OCI-LY1 (cell line): ENCODE data around the gene SNHG17.
"Not testable (repeated sequence)": the region's sequence is repeated elsewhere in the genome, so short reads cannot be mapped to it uniquely, and the experiment has no call there.

ENCODE experiments used
- H2AFZ ChIP-seq: fragments of 200-600 bp; sonication (generic), shearing (Covaris generic); 2 replicates; pipeline ENCODE4 v1.6.0; 2014; ENCODE audit warnings: antibody characterized with exemption, mild to moderate bottlenecking, low read length
- H3F3A ChIP-seq: fragments of 200-600 bp; sonication (generic), shearing (Covaris generic); 2 replicates; pipeline ENCODE4 v1.6.0; 2014; ENCODE audit warnings: mild to moderate bottlenecking, antibody characterized with exemption, low read length, moderate library complexity; ENCODE audit not compliant: insufficient read depth
- H3K27ac ChIP-seq: fragments of 200-600 bp; sonication (generic); 2 replicates; pipeline ENCODE4 v1.5.1; 2014; ENCODE audit warnings: low read length, mixed run types, mild to moderate bottlenecking, low read depth; ENCODE audit not compliant: poor library complexity, severe bottlenecking
- H3K27me3 ChIP-seq: fragments of 200-600 bp; sonication (generic); 2 replicates; pipeline ENCODE4 v1.6.0; 2014; ENCODE audit warnings: antibody characterized with exemption, mild to moderate bottlenecking, low read length, moderate library complexity; ENCODE audit not compliant: insufficient read depth
- H3K36me3 ChIP-seq: fragments of 200-600 bp; sonication (generic); 2 replicates; pipeline ENCODE4 v1.6.1; 2014; ENCODE audit warnings: mild to moderate bottlenecking, antibody characterized with exemption, low read length, moderate library complexity, mixed read lengths; ENCODE audit not compliant: insufficient read depth
- H3K4me1 ChIP-seq: fragments of 200-600 bp; sonication (generic); 2 replicates; pipeline ENCODE4 v1.5.1; 2014; ENCODE audit warnings: mild to moderate bottlenecking, low read length, moderate library complexity; ENCODE audit not compliant: insufficient read depth, severe bottlenecking
- H3K4me2 ChIP-seq: fragments of 200-600 bp; sonication (generic), shearing (Covaris generic); 2 replicates; pipeline ENCODE4 v1.6.1; 2014; ENCODE audit warnings: low read length
- H3K4me3 ChIP-seq: fragments of 200-600 bp; sonication (generic); 2 replicates; pipeline ENCODE4 v1.5.1; 2014; ENCODE audit warnings: low read length, low read depth, mild to moderate bottlenecking, mixed read lengths; ENCODE audit not compliant: poor library complexity, severe bottlenecking
- H3K79me2 ChIP-seq: fragments of 200-600 bp; shearing (Covaris generic); 2 replicates; pipeline ENCODE4 v1.6.1; 2016; ENCODE audit warnings: mixed run types, low read length, mixed read lengths; ENCODE audit not compliant: insufficient read depth
- H3K9ac ChIP-seq: fragments of 200-600 bp; sonication (generic), shearing (Covaris generic); 2 replicates; pipeline ENCODE4 v1.6.1; 2014; ENCODE audit warnings: mild to moderate bottlenecking, low read length, mixed read lengths
- H3K9me2 ChIP-seq: fragments of 200-600 bp; sonication (generic), shearing (Covaris generic); 2 replicates; pipeline ENCODE4 v1.6.1; 2014; ENCODE audit warnings: low read depth, mild to moderate bottlenecking, low read length, mixed read lengths
- H3K9me3 ChIP-seq: fragments of 200-600 bp; shearing (Covaris generic); 2 replicates; pipeline ENCODE4 v1.6.1; 2014; ENCODE audit warnings: low read length, mixed read lengths
- H4K20me1 ChIP-seq: fragments of 200-600 bp; sonication (generic), shearing (Covaris generic); 2 replicates; pipeline ENCODE4 v1.6.0; 2016; ENCODE audit warnings: mild to moderate bottlenecking, low read length; ENCODE audit not compliant: insufficient read depth
- EZH2 ChIP-seq: fragments of 200-600 bp; sonication (generic), shearing (Covaris generic); IDR thresholded peaks from 2 replicates; pipeline ENCODE4 v1.8.0; 2017; ENCODE audit warnings: borderline replicate concordance, mixed run types, mild to moderate bottlenecking, antibody characterized with exemption, low read length, moderate library complexity, mixed read lengths
- TF ChIP-seq, protein P1 (sequence below): fragments of 200-600 bp; sonication (generic), shearing (Covaris generic); IDR thresholded peaks from 2 replicates; pipeline ENCODE4 v1.5.1; 2017; ENCODE audit warnings: mild to moderate bottlenecking, antibody characterized with exemption, low read length, moderate library complexity, mixed read lengths

SNHG17 gene

DNA sequence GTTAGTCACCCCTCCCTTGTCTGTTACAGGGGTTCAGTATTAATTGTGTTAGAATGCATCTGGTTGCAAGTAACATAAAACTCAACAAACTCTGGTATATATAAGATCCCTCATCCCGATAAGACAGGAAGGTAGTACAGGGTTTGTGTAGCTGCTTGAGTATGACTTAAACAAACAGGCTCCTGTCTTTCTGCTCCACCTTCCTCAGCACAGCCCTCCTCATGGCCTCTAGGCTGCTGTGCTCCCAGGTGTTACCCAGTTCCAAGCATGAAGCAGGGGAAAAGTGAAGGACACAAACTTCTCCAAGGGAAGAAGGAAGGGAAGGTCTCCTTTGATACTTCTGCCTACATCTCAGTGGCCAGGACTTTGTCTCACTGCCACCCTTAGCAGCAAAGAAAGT, 36.1 kb upstream of the SNHG17 start:
- H3K79me2 ChIP-seq: peaks cover 25% of the 10 kb centered on the region
- H3K4me3 ChIP-seq: no peak overlapping the region
- no peaks in the 10 kb centered on the region for H3F3A ChIP-seq
- H3K9ac ChIP-seq: no peak overlapping the region
- no peaks in the 10 kb centered on the region for H3K27me3 ChIP-seq
- H3K9me3 ChIP-seq: no peaks in the 10 kb centered on the region
- H3K36me3 ChIP-seq: no peaks in the 10 kb centered on the region
- no peak for TF ChIP-seq EZH2
- TF ChIP-seq, protein P1, sequence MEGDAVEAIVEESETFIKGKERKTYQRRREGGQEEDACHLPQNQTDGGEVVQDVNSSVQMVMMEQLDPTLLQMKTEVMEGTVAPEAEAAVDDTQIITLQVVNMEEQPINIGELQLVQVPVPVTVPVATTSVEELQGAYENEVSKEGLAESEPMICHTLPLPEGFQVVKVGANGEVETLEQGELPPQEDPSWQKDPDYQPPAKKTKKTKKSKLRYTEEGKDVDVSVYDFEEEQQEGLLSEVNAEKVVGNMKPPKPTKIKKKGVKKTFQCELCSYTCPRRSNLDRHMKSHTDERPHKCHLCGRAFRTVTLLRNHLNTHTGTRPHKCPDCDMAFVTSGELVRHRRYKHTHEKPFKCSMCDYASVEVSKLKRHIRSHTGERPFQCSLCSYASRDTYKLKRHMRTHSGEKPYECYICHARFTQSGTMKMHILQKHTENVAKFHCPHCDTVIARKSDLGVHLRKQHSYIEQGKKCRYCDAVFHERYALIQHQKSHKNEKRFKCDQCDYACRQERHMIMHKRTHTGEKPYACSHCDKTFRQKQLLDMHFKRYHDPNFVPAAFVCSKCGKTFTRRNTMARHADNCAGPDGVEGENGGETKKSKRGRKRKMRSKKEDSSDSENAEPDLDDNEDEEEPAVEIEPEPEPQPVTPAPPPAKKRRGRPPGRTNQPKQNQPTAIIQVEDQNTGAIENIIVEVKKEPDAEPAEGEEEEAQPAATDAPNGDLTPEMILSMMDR: no peak
- no peaks in the 10 kb centered on the region for H4K20me1 ChIP-seq
- no peak overlapping the region for H3K27ac ChIP-seq
- no peak overlapping the region for H2AFZ ChIP-seq
- H3K4me1 ChIP-seq: peaks cover 28% of the 10 kb centered on the region
- H3K4me2 ChIP-seq: no peak overlapping the region
- no peaks in the 10 kb centered on the region for H3K9me2 ChIP-seq

DNA sequence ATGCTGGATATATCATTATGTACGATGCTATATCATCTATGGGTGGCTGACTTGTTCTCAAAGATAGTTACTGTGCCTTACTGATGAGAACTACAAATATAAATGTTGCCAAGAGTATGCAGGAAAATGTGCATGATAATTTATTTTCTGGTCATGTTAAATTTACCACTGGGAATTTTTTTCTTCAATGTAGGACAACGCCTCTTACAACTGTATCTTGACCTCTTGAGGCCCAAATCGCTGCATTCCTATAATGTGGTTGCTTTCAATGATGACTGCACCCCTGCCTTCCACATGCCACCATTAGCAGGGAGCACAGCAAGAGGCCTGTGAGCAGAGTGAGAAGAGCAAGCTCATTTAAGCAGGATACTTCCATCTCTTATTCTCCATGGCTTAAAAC, 31.9 kb upstream of the SNHG17 start:
- H3K27ac ChIP-seq: no peak overlapping the region
- H3F3A ChIP-seq: no peaks in the 10 kb centered on the region
- no peaks in the 10 kb centered on the region for H4K20me1 ChIP-seq
- no peaks in the 10 kb centered on the region for H3K27me3 ChIP-seq
- no peak overlapping the region for H2AFZ ChIP-seq
- H3K4me3 ChIP-seq: no peak overlapping the region
- no peaks in the 10 kb centered on the region for H3K79me2 ChIP-seq
- no peaks in the 10 kb centered on the region for H3K36me3 ChIP-seq
- H3K4me2 ChIP-seq: no peak overlapping the region
- H3K9me2 ChIP-seq: no peaks in the 10 kb centered on the region
- no peak for TF ChIP-seq EZH2
- TF ChIP-seq, protein P1: no peak
- H3K4me1 ChIP-seq: peaks cover 5% of the 10 kb centered on the region
- no peak overlapping the region for H3K9ac ChIP-seq
- no peaks in the 10 kb centered on the region for H3K9me3 ChIP-seq

DNA sequence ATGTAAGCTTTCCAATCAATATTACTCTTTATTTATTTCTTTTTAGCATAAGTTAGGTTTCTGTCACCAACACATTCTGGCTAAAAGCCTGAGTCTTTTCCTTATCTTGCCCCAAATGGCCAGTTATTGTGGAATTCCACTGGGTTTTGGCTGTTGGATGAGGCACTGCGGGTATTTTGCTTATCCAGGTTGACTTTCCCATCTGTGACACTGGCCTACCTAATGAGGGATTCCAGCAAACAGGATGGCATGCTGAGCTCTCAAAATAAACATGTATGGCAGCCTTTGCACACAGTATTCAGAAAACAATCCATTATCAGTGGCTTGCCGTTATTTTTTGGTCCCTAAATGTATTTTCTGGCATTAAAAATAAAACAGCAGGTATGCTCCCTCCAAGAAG, 31.0 kb upstream of the SNHG17 start:
- no peaks in the 10 kb centered on the region for H4K20me1 ChIP-seq
- H3K27me3 ChIP-seq: no peaks in the 10 kb centered on the region

DNA sequence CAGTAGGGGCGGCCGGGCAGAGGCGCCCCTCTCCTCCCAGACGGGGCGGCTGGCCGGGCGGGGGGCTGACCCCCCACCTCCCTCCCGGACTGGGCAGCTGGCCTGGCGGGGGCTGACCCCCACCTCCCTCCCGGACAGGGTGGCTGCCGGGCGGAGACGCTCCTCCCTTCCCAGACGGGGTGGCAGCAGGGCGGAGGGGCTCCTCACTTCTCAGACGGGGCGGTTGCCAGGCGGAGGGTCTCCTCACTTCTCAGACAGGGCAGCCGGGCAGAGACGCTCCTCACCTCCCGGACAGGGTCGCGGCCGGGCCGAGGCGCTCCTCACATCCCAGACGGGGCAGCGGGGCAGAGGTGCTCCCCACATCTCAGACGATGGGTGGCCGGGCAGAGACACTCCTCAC, 26.4 kb upstream of the SNHG17 start:
- H3K36me3 ChIP-seq, H2AFZ ChIP-seq, H3K9ac ChIP-seq, H3K9me3 ChIP-seq, H3K4me2 ChIP-seq, H4K20me1 ChIP-seq, H3K9me2 ChIP-seq, H3K4me3 ChIP-seq, H3F3A ChIP-seq, H3K27me3 ChIP-seq, H3K79me2 ChIP-seq, H3K27ac ChIP-seq, H3K4me1 ChIP-seq: not testable (repeated sequence)

More for the DNA sequence above, 31.0 kb upstream of the SNHG17 start:
- no peaks in the 10 kb centered on the region for H3K36me3 ChIP-seq
- no peaks in the 10 kb centered on the region for H3K79me2 ChIP-seq
- no peaks in the 10 kb centered on the region for H3K4me1 ChIP-seq
- H3K9me2 ChIP-seq: no peaks in the 10 kb centered on the region
- TF ChIP-seq, protein P1: no peak
- TF ChIP-seq EZH2: no peak
- no peaks in the 10 kb centered on the region for H3F3A ChIP-seq
- H3K9ac ChIP-seq: no peak overlapping the region
- no peak overlapping the region for H2AFZ ChIP-seq
- no peaks in the 10 kb centered on the region for H3K9me3 ChIP-seq
- H3K4me3 ChIP-seq: no peak overlapping the region
- H3K4me2 ChIP-seq: no peak overlapping the region
- no peak overlapping the region for H3K27ac ChIP-seq

DNA sequence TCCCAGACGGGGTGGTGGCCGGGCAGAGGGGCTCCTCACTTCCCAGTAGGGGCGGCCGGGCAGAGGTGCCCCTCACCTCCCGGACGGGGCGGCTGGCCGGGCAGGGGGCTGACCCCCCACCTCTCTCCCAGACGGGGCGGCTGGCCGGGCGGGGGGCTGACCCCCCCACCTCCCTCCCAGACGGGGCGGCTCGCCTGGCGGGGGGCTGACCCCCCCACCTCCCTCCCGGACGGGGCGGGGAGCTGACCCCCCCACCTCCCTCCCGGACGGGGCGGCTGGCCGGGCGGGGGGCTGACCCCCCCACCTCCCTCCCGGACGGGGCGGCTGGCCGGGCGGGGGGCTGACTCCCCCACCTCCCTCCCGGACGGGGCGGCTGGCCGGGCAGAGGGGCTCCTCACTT, 26.0 kb upstream of the SNHG17 start:
- H3K9ac ChIP-seq, H3K27ac ChIP-seq, H3K4me2 ChIP-seq: not testable (repeated sequence)

DNA sequence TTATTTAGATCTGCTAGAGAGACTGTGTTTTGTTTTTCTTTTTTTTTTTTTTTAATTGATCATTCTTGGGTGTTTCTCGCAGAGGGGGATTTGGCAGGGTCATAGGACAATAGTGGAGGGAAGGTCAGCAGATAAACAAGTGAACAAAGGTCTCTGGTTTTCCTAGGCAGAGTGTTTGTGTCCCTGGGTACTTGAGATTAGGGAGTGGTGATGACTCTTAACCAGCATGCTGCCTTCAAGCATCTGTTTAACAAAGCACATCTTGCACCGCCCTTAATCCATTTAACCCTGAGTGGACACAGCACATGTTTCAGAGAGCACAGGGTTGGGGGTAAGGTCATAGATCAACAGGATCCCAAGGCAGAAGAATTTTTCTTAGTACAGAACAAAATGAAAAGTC, 25.5 kb upstream of the SNHG17 start:
- not testable (repeated sequence) for H3K4me2 ChIP-seq, H2AFZ ChIP-seq, H3F3A ChIP-seq, H3K79me2 ChIP-seq, H3K4me3 ChIP-seq, H3K27ac ChIP-seq, H3K9ac ChIP-seq, H3K27me3 ChIP-seq, H3K36me3 ChIP-seq, H3K9me3 ChIP-seq, H4K20me1 ChIP-seq, H3K9me2 ChIP-seq, H3K4me1 ChIP-seq

More for the DNA sequence above, 26.0 kb upstream of the SNHG17 start:
- not testable (repeated sequence) for H3K9me3 ChIP-seq, H3K4me3 ChIP-seq, H3K79me2 ChIP-seq, H3K4me1 ChIP-seq, H2AFZ ChIP-seq, H4K20me1 ChIP-seq, H3F3A ChIP-seq, H3K27me3 ChIP-seq, H3K9me2 ChIP-seq, H3K36me3 ChIP-seq
